ENCODE measurements around the gene ZFAND4. TPM values are rescaled to one million over a fixed set of nuclear protein-coding genes. Genes with fewer than 3 reads are reported as not detected.
A peak's percentile ranks its signal among the peaks of the same experiment; 100 is the strongest.
"Not testable (repeated sequence)": the region's sequence is repeated elsewhere in the genome, so short reads cannot be mapped to it uniquely, and the experiment has no call there.

Gene ZFAND4
- total RNA-seq, 1 donor = 10.9 TPM

DNA sequence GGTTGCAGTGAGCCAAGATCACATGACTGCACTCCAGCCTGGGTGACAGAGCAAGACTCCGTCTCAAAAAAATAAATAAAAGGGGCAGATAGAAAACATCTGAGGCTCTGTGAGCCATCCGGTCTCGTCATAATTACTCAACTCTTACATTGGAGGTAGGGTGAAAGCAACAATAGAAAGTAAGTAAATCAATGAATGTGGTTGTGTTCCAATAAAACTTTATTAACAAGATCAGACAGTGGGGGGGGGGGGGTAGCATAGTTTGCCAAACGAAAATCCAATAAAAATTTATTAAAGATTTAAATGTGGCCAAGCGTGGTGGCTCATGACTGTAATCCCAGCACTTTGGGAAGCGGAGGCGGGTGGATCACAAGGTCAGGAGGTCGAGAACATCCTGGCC lies 2.8 kb upstream of the ZFAND4 start:
- H3K4me2 ChIP-seq (ENCODE audit: insufficient read depth, low read length) = no peak overlapping the region
- TF ChIP-seq, protein P1, sequence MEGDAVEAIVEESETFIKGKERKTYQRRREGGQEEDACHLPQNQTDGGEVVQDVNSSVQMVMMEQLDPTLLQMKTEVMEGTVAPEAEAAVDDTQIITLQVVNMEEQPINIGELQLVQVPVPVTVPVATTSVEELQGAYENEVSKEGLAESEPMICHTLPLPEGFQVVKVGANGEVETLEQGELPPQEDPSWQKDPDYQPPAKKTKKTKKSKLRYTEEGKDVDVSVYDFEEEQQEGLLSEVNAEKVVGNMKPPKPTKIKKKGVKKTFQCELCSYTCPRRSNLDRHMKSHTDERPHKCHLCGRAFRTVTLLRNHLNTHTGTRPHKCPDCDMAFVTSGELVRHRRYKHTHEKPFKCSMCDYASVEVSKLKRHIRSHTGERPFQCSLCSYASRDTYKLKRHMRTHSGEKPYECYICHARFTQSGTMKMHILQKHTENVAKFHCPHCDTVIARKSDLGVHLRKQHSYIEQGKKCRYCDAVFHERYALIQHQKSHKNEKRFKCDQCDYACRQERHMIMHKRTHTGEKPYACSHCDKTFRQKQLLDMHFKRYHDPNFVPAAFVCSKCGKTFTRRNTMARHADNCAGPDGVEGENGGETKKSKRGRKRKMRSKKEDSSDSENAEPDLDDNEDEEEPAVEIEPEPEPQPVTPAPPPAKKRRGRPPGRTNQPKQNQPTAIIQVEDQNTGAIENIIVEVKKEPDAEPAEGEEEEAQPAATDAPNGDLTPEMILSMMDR (IDR thresholded peaks at IDR 0.05; ENCODE audit: extremely low read depth, low read depth, low read length) = no peak

DNA sequence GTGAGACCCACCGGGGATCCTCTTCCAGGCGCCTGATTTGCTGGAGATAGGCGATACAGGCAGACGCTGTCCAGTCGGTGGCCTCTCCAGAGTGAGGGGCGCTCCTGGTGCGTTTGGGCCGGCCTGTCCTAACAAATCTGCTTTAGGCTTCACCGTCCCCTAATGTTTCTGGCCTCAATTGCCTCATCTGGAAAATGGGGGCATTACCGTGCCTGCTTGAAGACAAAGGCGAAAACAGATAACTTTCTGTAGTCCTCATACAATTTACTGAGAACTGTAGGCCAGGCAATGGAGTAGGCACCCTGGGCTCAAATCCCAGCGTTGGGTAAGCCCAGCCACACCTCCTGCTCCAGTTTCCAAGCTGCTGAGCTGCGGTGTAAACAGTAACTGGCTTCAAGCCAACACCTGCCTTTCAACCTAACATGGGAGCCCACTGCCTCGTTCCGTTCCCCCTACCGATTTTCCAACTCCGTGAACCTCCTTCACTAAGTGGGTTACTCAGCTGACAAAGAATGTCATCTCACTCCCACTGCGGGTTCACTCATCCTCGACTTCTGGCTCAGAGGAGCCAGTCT lies 589 bp upstream of the ZFAND4 start:
- Histone ChIP-seq H2AFZ (ENCODE audit: low read length) (peak overlapping the region; percentile 91), H3K4me2 (ENCODE audit: insufficient read depth, low read length) (peak overlapping the region; percentile 81), H3K4me3 (ENCODE audit: insufficient read depth, low read length) (peak overlapping the region; percentile 95), H3K27ac (ENCODE audit: low read depth, low read length) (peak overlapping the region; percentile 60), H3K4me1 (ENCODE audit: insufficient read depth, low read length) (peaks cover 2% of the 10 kb centered on the region), H3K36me3 (ENCODE audit: insufficient read depth, low read length) (no peaks in the 10 kb centered on the region), H3K79me2 (ENCODE audit: insufficient read depth, low read length) (peaks cover 3% of the 10 kb centered on the region), H3K27me3 (ENCODE audit: insufficient read depth, low read length) (no peaks in the 10 kb centered on the region), H3K9me3 (ENCODE audit: low read depth, low read length) (no peaks in the 10 kb centered on the region), H4K20me1 (ENCODE audit: insufficient read depth, low read length) (no peaks in the 10 kb centered on the region)
- TF ChIP-seq, protein P1 (IDR thresholded peaks at IDR 0.05; ENCODE audit: extremely low read depth, low read depth, low read length) = no peak
- no peak for DNase-seq (ENCODE audit: insufficient read length, low spot score, missing footprints)

More for the DNA sequence above, 2.8 kb upstream of the ZFAND4 start:
- no peak for DNase-seq (ENCODE audit: insufficient read length, low spot score, missing footprints)
- Histone ChIP-seq H3K27ac (ENCODE audit: low read depth, low read length) (no peak overlapping the region), H4K20me1 (ENCODE audit: insufficient read depth, low read length) (no peaks in the 10 kb centered on the region), H3K27me3 (ENCODE audit: insufficient read depth, low read length) (no peaks in the 10 kb centered on the region), H3K4me3 (ENCODE audit: insufficient read depth, low read length) (no peak overlapping the region), H2AFZ (ENCODE audit: low read length) (no peak overlapping the region), H3K36me3 (ENCODE audit: insufficient read depth, low read length) (no peaks in the 10 kb centered on the region), H3K79me2 (ENCODE audit: insufficient read depth, low read length) (peaks cover 3% of the 10 kb centered on the region), H3K4me1 (ENCODE audit: insufficient read depth, low read length) (peaks cover 2% of the 10 kb centered on the region), H3K9me3 (ENCODE audit: low read depth, low read length) (no peaks in the 10 kb centered on the region)

DNA sequence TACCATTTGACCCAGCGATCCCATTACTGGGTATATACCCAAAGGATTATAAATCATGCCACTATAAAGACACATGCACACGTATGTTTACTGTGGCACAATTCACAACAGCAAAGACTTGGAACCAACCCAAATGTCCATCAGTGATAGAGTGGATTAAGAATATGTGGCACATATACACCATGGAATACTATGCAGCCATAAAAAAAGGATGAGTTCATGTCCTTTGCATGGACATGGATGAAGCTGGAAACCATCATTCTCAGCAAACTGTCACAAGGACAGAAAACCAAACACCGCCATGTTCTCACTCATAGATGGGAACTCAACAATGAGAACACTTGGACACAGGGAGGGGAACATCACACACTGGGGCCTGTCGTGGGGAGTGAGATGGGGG lies 1.3 kb downstream of the ZFAND4 start:
- not testable (repeated sequence) for H3K27ac ChIP-seq (ENCODE audit: low read depth, low read length); H3K36me3 ChIP-seq (ENCODE audit: insufficient read depth, low read length); H3K79me2 ChIP-seq (ENCODE audit: insufficient read depth, low read length); H4K20me1 ChIP-seq (ENCODE audit: insufficient read depth, low read length); H2AFZ ChIP-seq (ENCODE audit: low read length); H3K9me3 ChIP-seq (ENCODE audit: low read depth, low read length); H3K4me1 ChIP-seq (ENCODE audit: insufficient read depth, low read length); H3K27me3 ChIP-seq (ENCODE audit: insufficient read depth, low read length); DNase-seq (ENCODE audit: insufficient read length, low spot score, missing footprints)
- peak overlapping the region; percentile 96 for H3K4me2 ChIP-seq (ENCODE audit: insufficient read depth, low read length)
- H3K4me3 ChIP-seq (ENCODE audit: insufficient read depth, low read length) = peak overlapping the region; percentile 95

DNA sequence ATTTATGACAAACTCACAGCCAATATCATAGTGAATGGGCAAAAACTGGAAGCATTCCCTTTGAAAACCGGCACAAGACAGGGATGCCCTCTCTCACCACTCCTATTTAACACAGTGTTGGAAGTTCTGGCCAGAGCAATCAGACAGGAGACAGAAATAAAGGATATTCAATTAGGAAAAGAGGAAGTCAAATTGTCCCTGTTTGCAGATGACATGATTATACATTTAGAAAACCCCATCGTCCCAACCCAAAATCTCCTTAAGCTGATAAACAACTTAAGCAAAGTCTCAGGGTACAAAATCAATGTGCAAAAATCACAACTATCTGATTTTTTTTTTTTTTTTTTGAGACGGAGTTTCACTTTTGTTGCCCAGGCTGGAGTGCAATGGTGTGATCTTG lies 2.7 kb downstream of the ZFAND4 start:
- H2AFZ ChIP-seq (ENCODE audit: low read length); H3K27me3 ChIP-seq (ENCODE audit: insufficient read depth, low read length); H3K79me2 ChIP-seq (ENCODE audit: insufficient read depth, low read length); H3K27ac ChIP-seq (ENCODE audit: low read depth, low read length); H3K9me3 ChIP-seq (ENCODE audit: low read depth, low read length); H3K4me2 ChIP-seq (ENCODE audit: insufficient read depth, low read length); DNase-seq (ENCODE audit: insufficient read length, low spot score, missing footprints); H3K4me1 ChIP-seq (ENCODE audit: insufficient read depth, low read length); H4K20me1 ChIP-seq (ENCODE audit: insufficient read depth, low read length); H3K36me3 ChIP-seq (ENCODE audit: insufficient read depth, low read length); H3K4me3 ChIP-seq (ENCODE audit: insufficient read depth, low read length): not testable (repeated sequence)

DNA sequence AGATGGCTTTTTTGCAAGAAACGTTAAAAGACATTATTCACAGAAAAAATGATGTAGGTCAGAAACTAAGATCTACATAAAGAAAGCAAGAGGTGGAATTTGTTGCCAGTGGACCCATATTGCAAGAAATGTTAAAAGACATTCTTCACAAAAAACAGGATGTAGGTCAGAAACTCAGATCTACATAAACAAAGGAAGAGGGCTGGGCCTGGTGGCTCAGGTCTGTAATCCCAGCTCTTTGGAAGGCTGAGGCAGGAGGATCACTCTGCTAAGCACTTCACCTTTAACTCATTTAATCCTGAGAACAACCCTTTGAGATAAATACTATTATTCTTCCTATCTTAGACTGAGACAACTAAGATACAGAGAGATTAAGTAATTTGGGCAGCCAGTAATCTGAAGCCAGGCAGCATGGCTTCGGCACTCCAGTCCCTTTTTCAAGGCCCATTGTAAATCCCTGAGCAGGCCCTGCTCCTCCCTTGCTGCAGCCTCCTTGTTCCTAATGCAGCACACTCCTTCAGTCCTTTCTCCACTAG lies 11.6 kb downstream of the ZFAND4 start:
- TF ChIP-seq, protein P1 (IDR thresholded peaks at IDR 0.05; ENCODE audit: extremely low read depth, low read depth, low read length) = no peak
- Histone ChIP-seq H4K20me1 (ENCODE audit: insufficient read depth, low read length) (no peaks in the 10 kb centered on the region), H3K4me3 (ENCODE audit: insufficient read depth, low read length) (no peak overlapping the region), H3K79me2 (ENCODE audit: insufficient read depth, low read length) (peaks cover under 1% of the 10 kb centered on the region), H3K27me3 (ENCODE audit: insufficient read depth, low read length) (no peaks in the 10 kb centered on the region), H3K4me1 (ENCODE audit: insufficient read depth, low read length) (no peaks in the 10 kb centered on the region), H2AFZ (ENCODE audit: low read length) (no peak overlapping the region), H3K9me3 (ENCODE audit: low read depth, low read length) (no peaks in the 10 kb centered on the region), H3K4me2 (ENCODE audit: insufficient read depth, low read length) (no peak overlapping the region), H3K36me3 (ENCODE audit: insufficient read depth, low read length) (no peaks in the 10 kb centered on the region), H3K27ac (ENCODE audit: low read depth, low read length) (no peak overlapping the region)
- no peak for DNase-seq (ENCODE audit: insufficient read length, low spot score, missing footprints)

All from osteoblast (primary cell).